Endothelial cell of umbilical vein (primary cell): ENCODE data around the gene PPFIBP1. TPM values are rescaled to one million over a fixed set of nuclear protein-coding genes. Genes with fewer than 3 reads are reported as not detected.

ENCODE experiments used
- BruUV-seq: library from RNA; stranded (reverse); fragments of 400-500 nt; replicated peaks from 2 replicates; lab custom pipeline; 2021; lab: Mats Ljungman, UMichigan
- CTCF ChIA-PET: fragments of 300-600, 350-600 bp; sonication (Branson Sonifier 250); formaldehyde crosslinking; loops from one replicate; lab custom pipeline; 2021; ENCODE audit warnings: antibody characterized with exemption, inconsistent platforms; lab: Charles Lee
- POLR2A ChIA-PET: fragments of 300-600, 350-600 bp; sonication (Branson Sonifier 250); formaldehyde crosslinking; loops from one replicate; lab custom pipeline; 2021; ENCODE audit warnings: antibody characterized with exemption, inconsistent platforms; lab: Charles Lee
- DNase-seq: peaks from one replicate; pipeline ENCODE4 v3.0.0-alpha.2; 2011; ENCODE audit warnings: low read depth, low spot score
- FAIRE-seq: peaks from 2 replicates; lab custom pipeline; 2011; peaks lifted over from hg19 to GRCh38; lab: Jason Lieb, UNC
- H2AFZ ChIP-seq: 2 replicates; pipeline ENCODE4 v1.6.0; 2012; ENCODE audit warnings: low read depth, low read length, control low read depth, inconsistent platforms
- H3K27ac ChIP-seq: 2 replicates; pipeline ENCODE4 v1.5.1; 2011; ENCODE audit warnings: low read depth, mild to moderate bottlenecking, control low read depth, low read length, moderate library complexity; ENCODE audit not compliant: insufficient read depth
- H3K27me3 ChIP-seq, 2 experiments: 2 replicates each; pipeline versions ENCODE4 v1.6.0 to v1.6.1; 2011; ENCODE audit warnings: low read length in 2 of 2, mixed read lengths in 1 of 2; ENCODE audit not compliant: control insufficient read depth in 2 of 2, insufficient read depth in 2 of 2
- H3K36me3 ChIP-seq, 2 experiments: 2 replicates in 1 of 2; 3 replicates in 1 of 2; pipeline ENCODE4 v1.5.1; 2011; ENCODE audit warnings: low read length in 2 of 2, mild to moderate bottlenecking in 1 of 2, moderate library complexity in 1 of 2; ENCODE audit not compliant: control insufficient read depth in 2 of 2, insufficient read depth in 2 of 2; ENCODE audit errors: extremely low read depth in 1 of 2
- H3K4me1 ChIP-seq: 3 replicates; pipeline ENCODE4 v1.5.1; 2011; ENCODE audit warnings: mild to moderate bottlenecking, low read length; ENCODE audit not compliant: control insufficient read depth, insufficient read depth; ENCODE audit errors: extremely low read depth
- H3K4me2 ChIP-seq: 2 replicates; pipeline ENCODE4 v1.6.1; 2011; ENCODE audit warnings: low read length, control low read depth, mixed read lengths; ENCODE audit not compliant: insufficient read depth
- H3K4me3 ChIP-seq, 3 experiments: fragments of 200-600 bp in 1 of 3; sonication (generic), shearing (Covaris generic) in 1 of 3; replicated peaks in 1 of 3; 2 replicates each; pipeline ENCODE4 v1.5.1; 2011 to 2016; ENCODE audit warnings: control low read depth in 3 of 3, low read length in 3 of 3, mild to moderate bottlenecking in 2 of 3, inconsistent platforms in 1 of 3, low read depth in 1 of 3, moderate library complexity in 1 of 3; ENCODE audit not compliant: insufficient read depth in 1 of 3
- H3K79me2 ChIP-seq: 2 replicates; pipeline ENCODE4 v1.6.0; 2012; ENCODE audit warnings: low read length, inconsistent platforms; ENCODE audit not compliant: control insufficient read depth, insufficient read depth
- H3K9ac ChIP-seq: replicated peaks from 2 replicates; pipeline ENCODE3; 2011; ENCODE audit warnings: low read length, control low read depth; ENCODE audit not compliant: insufficient read depth; ENCODE audit errors: extremely low read depth
- H3K9me1 ChIP-seq: replicated peaks from 3 replicates; pipeline ENCODE4 v1.6.0; 2011; ENCODE audit warnings: mild to moderate bottlenecking, low read length; ENCODE audit not compliant: control insufficient read depth, insufficient read depth; ENCODE audit errors: extremely low read depth
- H3K9me3 ChIP-seq: replicated peaks from 2 replicates; pipeline ENCODE4 v1.5.1; 2012; ENCODE audit warnings: low read length, inconsistent platforms; ENCODE audit not compliant: control insufficient read depth, insufficient read depth
- H4K20me1 ChIP-seq: replicated peaks from 2 replicates; pipeline ENCODE3; 2011; ENCODE audit warnings: mild to moderate bottlenecking, low read length; ENCODE audit not compliant: control insufficient read depth, insufficient read depth; ENCODE audit errors: extremely low read depth
- CTCF ChIP-seq, 2 donors: IDR thresholded peaks; 1 replicate in 1 of 2; 2 replicates in 1 of 2; pipeline ENCODE4 v1.5.1; 2011; ENCODE audit warnings: low read length in 2 of 2, mild to moderate bottlenecking in 2 of 2, moderate library complexity in 2 of 2, control low read depth in 1 of 2, inconsistent platforms in 1 of 2, low read depth in 1 of 2; ENCODE audit not compliant: insufficient read depth in 1 of 2; ENCODE audit errors: extremely low read depth in 1 of 2
- FOS ChIP-seq: IDR thresholded peaks from 2 replicates; pipeline ENCODE4 v1.6.1; 2011; ENCODE audit warnings: mild to moderate bottlenecking, low read length, moderate library complexity, borderline replicate concordance; ENCODE audit not compliant: insufficient read depth
- MYC ChIP-seq: IDR thresholded peaks from one replicate; pipeline ENCODE4 v1.6.1; 2011; ENCODE audit warnings: mild to moderate bottlenecking, low read depth, low read length
- POLR2A ChIP-seq: IDR thresholded peaks from 2 replicates; pipeline ENCODE4 v1.6.1; 2012; ENCODE audit warnings: low read depth, mild to moderate bottlenecking, control low read depth, low read length
- POLR2AphosphoS5 ChIP-seq: IDR thresholded peaks from 2 replicates; pipeline ENCODE4 v1.6.1; 2012; ENCODE audit warnings: low read depth, mild to moderate bottlenecking, control low read depth, low read length, moderate library complexity; ENCODE audit not compliant: insufficient read depth
- dilution Hi-C: fragments of 300-500 bp; cut with MboI; formaldehyde crosslinking; loops from one replicate; pipeline ENCODE4 v1.15.0; 2019; ENCODE audit warnings: low sequenced_read_pairs; ENCODE audit not compliant: extremely low pct_ligation_motif_present
- intact Hi-C: fragments of 100-400 bp; cut with micrococcal nuclease; formaldehyde crosslinking; loops from one replicate; pipeline ENCODE4 v1.10.0; 2022
- polyA plus RNA-seq, 4 experiments: library from polyadenylated mRNA; depleted of rRNA in 3 of 4; stranded (reverse) in 3 of 4; unstranded in 1 of 4; fragments of >200 nt; gene quantifications; 2 replicates each; pipeline versions ENCODE4 v1.2.1 to v1.2.3, GENCODE V29; 2011 to 2012; ENCODE audit warnings: missing spikeins in 1 of 4
- total RNA-seq: library from RNA; stranded (reverse); gene quantifications from 2 replicates; pipeline ENCODE4 v1.2.3, GENCODE V29; 2021

Gene PPFIBP1
- total and polyA plus RNA-seq, 2 donors (not counting 3 experiments of a cell fraction or from before 2014, with no cell fraction given): 45.5 to 154 TPM

- no peak overlapping the region for H3K9ac ChIP-seq
- H3K9me3 ChIP-seq: no peaks in the 10 kb centered on the region
- POLR2A ChIA-PET: interaction anchor here (0.7 kb wide), 1 partner anchor 398 kb away, joined by 3 read pairs; no protein-coding TSS in a partner anchor
- no peak for DNase-seq
- no peak overlapping the region for H3K4me2 ChIP-seq
- H4K20me1 ChIP-seq: no peaks in the 10 kb centered on the region
- dilution Hi-C loops (no loop called here), intact Hi-C loops (loop anchor here (10.0 kb wide), 1 partner anchor 1233 kb away; no protein-coding TSS in a partner anchor)
- no peak overlapping the region for H3K4me3 ChIP-seq
- no peak overlapping the region for H2AFZ ChIP-seq
- H3K79me2 ChIP-seq: peaks cover 2% of the 10 kb centered on the region
- no peaks in the 10 kb centered on the region for H3K4me1 ChIP-seq
- FAIRE-seq: no peak
- CTCF ChIA-PET: interaction anchor here (0.5 to 8.5 kb wide), 35 partner anchors 9 to 1270 kb away, joined by 3 to 141 read pairs (median 4); partner anchors contain the start of genes KLHL42 and MANSC4
- H3K27me3 ChIP-seq: no peaks in the 10 kb centered on the region
- TF ChIP-seq POLR2AphosphoS5 (no peak), CTCF (IDR thresholded peaks at IDR 0.05; ENCODE audit: extremely low read depth in 1 of 2, insufficient read depth in 1 of 2, low read depth in 1 of 2, low read length in 2 of 2) (peak; percentile 6 to 9)
- H3K27ac ChIP-seq: no peak overlapping the region
- BruUV-seq: no TSS peak
- no peaks in the 10 kb centered on the region for H3K9me1 ChIP-seq
- H3K36me3 ChIP-seq: peaks cover 3% of the 10 kb centered on the region in 2 experiments
These were observed 208.3 kb downstream of the PPFIBP1 start for GRCh38 chr12:27732281-27732680.

DNA sequence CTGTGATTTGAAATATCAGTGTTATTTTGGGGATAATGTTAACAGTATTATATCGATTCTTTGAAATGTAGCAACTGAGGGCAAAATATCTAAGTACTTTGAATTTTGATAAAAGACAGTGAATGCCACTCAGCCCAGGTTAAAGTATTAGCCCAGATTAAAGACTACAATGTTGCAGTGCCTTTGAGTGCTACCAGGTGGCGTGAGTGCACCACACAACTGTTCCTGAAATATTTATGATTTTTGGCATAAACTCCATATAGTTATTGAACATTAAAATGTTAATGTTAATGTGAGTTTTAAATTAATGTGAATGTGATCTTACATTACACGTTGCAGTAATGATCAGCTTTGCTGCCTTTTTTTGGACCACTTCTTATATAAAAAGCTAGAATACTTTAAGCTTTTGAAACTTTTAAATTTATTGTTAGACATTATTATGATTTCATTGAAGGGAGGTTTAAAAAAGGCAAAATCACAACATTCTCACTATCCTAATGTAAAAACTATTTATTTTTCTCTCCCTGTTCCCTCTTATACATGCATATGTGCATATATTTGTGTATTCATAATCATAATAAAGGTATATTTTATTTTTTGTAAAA, 209.1 kb downstream of the PPFIBP1 start:
- no peaks in the 10 kb centered on the region for H3K9me1 ChIP-seq
- H3K4me1 ChIP-seq: no peaks in the 10 kb centered on the region
- no peak overlapping the region for H3K4me2 ChIP-seq
- DNase-seq (peak; percentile 51), FAIRE-seq (no peak)
- no TSS peak for BruUV-seq
- no peak overlapping the region for H3K4me3 ChIP-seq
- CTCF ChIA-PET: interaction anchor here (0.5 to 8.5 kb wide), 36 partner anchors 10 to 1269 kb away, joined by 3 to 141 read pairs (median 4); partner anchors contain the start of genes KLHL42 and MANSC4
- H4K20me1 ChIP-seq: no peaks in the 10 kb centered on the region
- H3K36me3 ChIP-seq: peaks cover 3 to 6% of the 10 kb centered on the region in 2 experiments
- H3K27ac ChIP-seq: no peak overlapping the region
- dilution Hi-C loops: no loop called here
- no peaks in the 10 kb centered on the region for H3K9me3 ChIP-seq
- TF ChIP-seq FOS (no peak), MYC (no peak), POLR2A (no peak), CTCF (IDR thresholded peaks at IDR 0.05; ENCODE audit: extremely low read depth in 1 of 2, insufficient read depth in 1 of 2, low read depth in 1 of 2, low read length in 2 of 2) (peak; percentile 72 to 76)
- H3K9ac ChIP-seq: no peak overlapping the region
- H2AFZ ChIP-seq: no peak overlapping the region
- POLR2A ChIA-PET: interaction anchor here (0.7 kb wide), 1 partner anchor 397 kb away, joined by 3 read pairs; no protein-coding TSS in a partner anchor
- peaks cover 2% of the 10 kb centered on the region for H3K79me2 ChIP-seq
- no peaks in the 10 kb centered on the region for H3K27me3 ChIP-seq
- intact Hi-C loops: loop anchor here (1.0 to 10.0 kb wide), 7 partner anchors 88 to 1266 kb away; no protein-coding TSS in a partner anchor
